Prostate gland (tissue), 2 donors: ENCODE measurements around the gene GALC. TPM values are rescaled to one million over a fixed set of nuclear protein-coding genes. Genes with fewer than 3 reads are reported as not detected.
"Not testable (repeated sequence)": the region's sequence is repeated elsewhere in the genome, so short reads cannot be mapped to it uniquely, and the experiment has no call there.

Experiments
- DNase-seq: peaks from one replicate; pipeline ENCODE4 v3.0.0-alpha.2; 2019; ENCODE audit warnings: low spot score
- H3K27ac ChIP-seq, 2 donors: fragments of 200-600 bp; sonication (generic); 2 replicates each; pipeline ENCODE4 v1.5.1; 2017 to 2019
- H3K27me3 ChIP-seq: fragments of 200-600 bp; sonication (generic); replicated peaks from 2 replicates; pipeline ENCODE4 v1.5.1; 2019; ENCODE audit not compliant: insufficient read depth
- H3K36me3 ChIP-seq, 2 donors: fragments of 200-600 bp; sonication (generic); 1 replicate in 1 of 2; 2 replicates in 1 of 2; pipeline versions ENCODE4 v1.5.1 to v1.8.1; 2017 to 2019
- H3K4me1 ChIP-seq: fragments of 200-600 bp; sonication (generic); replicated peaks from 2 replicates; pipeline ENCODE4 v1.5.1; 2019
- H3K4me3 ChIP-seq, 2 donors: fragments of 200-600 bp; sonication (generic); 2 replicates each; pipeline ENCODE4 v1.5.1; 2017 to 2019
- H3K9me3 ChIP-seq: fragments of 200-600 bp; sonication (generic); 2 replicates; pipeline ENCODE4 v1.5.1; 2017
- POLR2A ChIP-seq: fragments of 450-650 bp; IDR thresholded peaks from one replicate; pipeline ENCODE4 v1.6.1; 2016; ENCODE audit warnings: antibody characterized with exemption, mild to moderate bottlenecking
- POLR2AphosphoS5 ChIP-seq: sonication (generic); formaldehyde crosslinking; IDR thresholded peaks from one replicate; pipeline ENCODE4 v1.6.1; 2017; ENCODE audit warnings: antibody characterized with exemption
- WGBS: methylation state at CpG from one replicate; pipeline ENCODE4 v1.1.5; 2018; 5-methylcytosine and 5-hydroxymethylcytosine counted together
- intact Hi-C: fragments of 100-400 bp; cut with DNase I; formaldehyde crosslinking; loops from one replicate; pipeline ENCODE4 v1.14.2; 2022
- total RNA-seq, 2 donors: library from RNA; depleted of rRNA; stranded (reverse); fragments of >200 nt; gene quantifications; one replicate each; pipeline ENCODE4 v1.1.0, GENCODE V29; 2016
- TF ChIP-seq, protein P1 (sequence below), 4 experiments: fragments of 200-600 bp in 2 of 4; fragments of 450-650 bp in 2 of 4; sonication (generic) in 2 of 4; IDR thresholded peaks; 1 replicate in 3 of 4; 2 replicates in 1 of 4; pipeline ENCODE4 v1.5.1; 2016 to 2019; ENCODE audit warnings: antibody characterized with exemption in 4 of 4, mild to moderate bottlenecking in 2 of 4, moderate library complexity in 2 of 4

Gene GALC
- total RNA-seq, 2 donors from 2014 or later, result 29.4 to 85.9 TPM

DNA sequence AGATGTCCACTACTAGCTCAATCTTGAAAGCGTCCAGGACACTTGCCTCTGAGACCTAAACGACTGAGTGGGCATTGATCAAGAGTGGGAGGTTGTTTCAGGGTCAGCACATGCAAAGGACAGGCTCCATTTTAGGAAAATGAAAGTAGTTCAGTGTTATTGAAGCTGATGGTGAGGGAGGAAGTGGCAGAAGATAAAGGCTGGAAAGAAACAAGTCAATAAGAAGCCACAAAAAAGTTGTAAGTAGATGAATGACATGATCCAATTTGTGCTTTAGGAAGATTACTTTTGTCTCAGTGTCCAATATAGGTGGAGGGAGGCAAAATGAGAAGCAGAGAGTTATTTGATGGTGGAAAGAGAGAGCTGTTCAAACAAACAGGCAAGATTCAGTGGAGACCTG lies 33.9 kb upstream of the GALC start:
- no peak for DNase-seq
- no peaks in the 10 kb centered on the region for H3K9me3 ChIP-seq
- no peak overlapping the region for H3K27ac ChIP-seq
- H3K4me3 ChIP-seq, result no peak overlapping the region
- no peaks in the 10 kb centered on the region for H3K4me1 ChIP-seq
- no peak for TF ChIP-seq POLR2A
- TF ChIP-seq POLR2AphosphoS5, result no peak
- TF ChIP-seq, protein P1, sequence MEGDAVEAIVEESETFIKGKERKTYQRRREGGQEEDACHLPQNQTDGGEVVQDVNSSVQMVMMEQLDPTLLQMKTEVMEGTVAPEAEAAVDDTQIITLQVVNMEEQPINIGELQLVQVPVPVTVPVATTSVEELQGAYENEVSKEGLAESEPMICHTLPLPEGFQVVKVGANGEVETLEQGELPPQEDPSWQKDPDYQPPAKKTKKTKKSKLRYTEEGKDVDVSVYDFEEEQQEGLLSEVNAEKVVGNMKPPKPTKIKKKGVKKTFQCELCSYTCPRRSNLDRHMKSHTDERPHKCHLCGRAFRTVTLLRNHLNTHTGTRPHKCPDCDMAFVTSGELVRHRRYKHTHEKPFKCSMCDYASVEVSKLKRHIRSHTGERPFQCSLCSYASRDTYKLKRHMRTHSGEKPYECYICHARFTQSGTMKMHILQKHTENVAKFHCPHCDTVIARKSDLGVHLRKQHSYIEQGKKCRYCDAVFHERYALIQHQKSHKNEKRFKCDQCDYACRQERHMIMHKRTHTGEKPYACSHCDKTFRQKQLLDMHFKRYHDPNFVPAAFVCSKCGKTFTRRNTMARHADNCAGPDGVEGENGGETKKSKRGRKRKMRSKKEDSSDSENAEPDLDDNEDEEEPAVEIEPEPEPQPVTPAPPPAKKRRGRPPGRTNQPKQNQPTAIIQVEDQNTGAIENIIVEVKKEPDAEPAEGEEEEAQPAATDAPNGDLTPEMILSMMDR (IDR thresholded peaks at IDR 0.05), result no peak
- H3K36me3 ChIP-seq, result no peaks in the 10 kb centered on the region
- no peaks in the 10 kb centered on the region for H3K27me3 ChIP-seq
- intact Hi-C loops, result no loop called here
- 72% methylated on average over 2 of the region's 2 CpGs for WGBS

DNA sequence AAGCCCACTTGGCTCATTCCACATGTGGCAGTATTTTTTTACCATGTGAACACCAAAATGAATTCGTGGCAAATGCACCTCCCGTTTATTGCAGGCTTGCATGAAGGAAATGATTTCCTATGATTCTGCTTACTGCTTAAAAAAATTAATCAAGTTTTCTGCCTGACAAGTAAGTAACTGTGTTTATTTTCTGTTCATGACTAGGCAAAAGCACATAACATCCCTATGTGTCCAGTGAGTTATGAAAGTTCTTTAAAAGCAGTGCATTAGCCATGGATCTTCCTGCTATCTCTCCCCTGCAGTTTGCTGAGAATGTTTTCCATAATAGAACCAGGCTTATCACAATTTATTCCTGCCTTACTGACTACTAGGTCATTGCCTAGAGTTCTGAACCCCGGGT lies 32.3 kb upstream of the GALC start:
- intact Hi-C loops, result no loop called here
- H3K36me3 ChIP-seq, result no peaks in the 10 kb centered on the region
- TF ChIP-seq POLR2A, result no peak
- no peaks in the 10 kb centered on the region for H3K9me3 ChIP-seq
- no peak for DNase-seq
- no peaks in the 10 kb centered on the region for H3K4me1 ChIP-seq
- WGBS, result 68% methylated on average over 3 of the region's 3 CpGs
- no peak overlapping the region for H3K27ac ChIP-seq
- peak overlapping the region in 1 of 2 donors; percentile 31 for H3K4me3 ChIP-seq
- H3K27me3 ChIP-seq, result no peaks in the 10 kb centered on the region

DNA sequence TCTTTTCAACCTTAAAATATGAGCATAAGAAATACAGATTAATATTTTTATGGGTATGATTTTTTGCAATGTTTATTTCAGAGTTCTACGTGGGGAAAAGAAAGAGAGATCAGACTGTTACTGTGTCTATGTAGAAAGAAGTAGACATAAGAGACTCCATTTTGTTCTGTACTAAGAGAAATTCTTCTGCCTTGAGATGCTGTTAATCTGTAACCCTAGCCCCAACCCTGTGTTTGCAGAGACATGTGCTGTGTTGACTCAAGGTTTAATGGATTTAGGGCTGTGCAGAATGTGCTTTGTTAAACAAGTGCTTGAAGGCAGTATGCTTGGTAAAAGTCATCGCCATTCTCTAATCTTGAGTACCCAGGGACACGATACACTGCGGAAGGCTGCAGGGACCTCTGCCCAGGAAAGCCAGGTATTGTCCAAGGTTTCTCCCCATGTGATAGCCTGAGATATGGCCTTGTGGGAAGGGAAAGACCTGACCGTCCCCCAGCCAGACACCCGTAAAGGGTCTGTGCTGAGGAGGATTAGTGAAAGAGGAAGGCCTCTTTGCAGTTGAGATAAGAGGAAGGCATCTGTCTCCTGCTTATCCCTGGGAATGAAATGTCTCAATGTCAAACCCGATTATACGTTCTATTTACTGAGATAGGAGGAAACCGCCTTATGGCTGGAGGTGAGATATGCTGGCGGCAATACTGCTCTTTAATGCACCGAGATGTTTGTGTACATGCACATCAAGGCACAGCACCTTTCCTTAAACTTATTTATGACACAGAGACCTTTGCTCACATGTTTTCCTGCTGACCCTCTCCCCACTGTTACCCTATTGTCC lies 31.5 kb upstream of the GALC start:
- WGBS, result 46% methylated on average over 11 of the region's 11 CpGs
- peak overlapping the region; percentile 12 to 31 for H3K4me3 ChIP-seq
- H3K36me3 ChIP-seq, H3K9me3 ChIP-seq, intact Hi-C loops, H3K27me3 ChIP-seq, H3K4me1 ChIP-seq: not testable (repeated sequence)
- peak; percentile 30 for TF ChIP-seq POLR2AphosphoS5
- DNase-seq, result peak; percentile 29
- peak overlapping the region in 1 of 2 donors; percentile 26 for H3K27ac ChIP-seq

DNA sequence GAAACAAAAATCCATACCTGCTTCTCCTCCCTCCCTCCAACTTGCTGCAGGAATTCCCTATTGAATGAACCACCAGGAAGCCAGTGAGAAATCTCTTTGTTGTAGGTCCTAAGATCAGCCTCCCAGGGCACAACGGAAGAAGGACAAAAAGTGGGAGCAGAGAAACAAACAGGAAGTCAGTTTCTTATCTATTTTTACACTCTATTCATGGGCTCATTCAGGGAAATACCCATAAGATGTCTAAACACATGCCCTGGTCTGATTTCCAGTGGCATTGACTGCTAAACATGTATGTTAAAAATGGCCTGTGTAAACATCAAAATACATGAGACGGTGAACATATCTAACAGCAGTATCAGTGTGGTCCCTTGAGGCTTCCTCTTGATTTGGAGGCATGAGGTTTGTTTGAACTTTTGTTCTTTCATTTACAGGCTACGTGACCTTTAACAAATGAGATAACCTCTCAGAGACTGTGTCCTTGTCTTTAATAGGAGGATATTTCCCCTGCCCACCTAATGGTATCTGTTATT lies 30.7 kb upstream of the GALC start:
- Histone ChIP-seq H3K27me3 (no peaks in the 10 kb centered on the region), H3K9me3 (no peaks in the 10 kb centered on the region), H3K27ac (peak overlapping the region in 1 of 2 donors; percentile 26), H3K4me3 (no peak overlapping the region), H3K36me3 (no peaks in the 10 kb centered on the region), H3K4me1 (no peaks in the 10 kb centered on the region)
- intact Hi-C loops, result no loop called here
- WGBS, result 67% methylated on average over 3 of the region's 3 CpGs
- TF ChIP-seq POLR2A, result no peak
- no peak for TF ChIP-seq POLR2AphosphoS5
- TF ChIP-seq, protein P1 (IDR thresholded peaks at IDR 0.05), result no peak
- DNase-seq, result no peak

DNA sequence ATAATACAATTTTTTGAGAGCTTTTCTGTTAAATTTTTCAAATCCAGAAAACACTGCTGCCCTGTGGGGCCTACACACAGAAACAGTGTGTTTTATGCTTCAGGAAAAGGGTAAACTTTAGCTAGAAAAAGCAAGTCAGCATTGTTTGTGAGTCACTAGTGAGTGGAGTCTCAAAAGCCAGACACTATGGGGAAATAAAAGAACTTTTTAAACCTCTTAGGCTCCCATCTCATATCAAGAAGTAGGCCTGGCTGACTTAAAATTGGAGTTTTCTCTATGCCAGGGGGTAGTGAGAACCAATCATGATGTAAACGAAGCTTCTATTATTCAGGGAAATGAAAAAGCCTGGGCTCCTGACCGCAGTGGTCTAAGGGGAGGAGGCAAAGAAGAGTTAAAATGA lies 24.6 kb upstream of the GALC start:
- DNase-seq, result no peak
- H3K4me1 ChIP-seq, result no peaks in the 10 kb centered on the region
- no peaks in the 10 kb centered on the region for H3K9me3 ChIP-seq
- H3K36me3 ChIP-seq, result no peaks in the 10 kb centered on the region
- H3K4me3 ChIP-seq, result no peak overlapping the region
- WGBS, result 83% methylated on average over 2 of the region's 2 CpGs
- no peak for TF ChIP-seq POLR2A
- no peak for TF ChIP-seq POLR2AphosphoS5
- TF ChIP-seq, protein P1 (IDR thresholded peaks at IDR 0.05), result no peak
- no peak overlapping the region for H3K27ac ChIP-seq
- intact Hi-C loops, result loop anchor here (10.0 kb wide), 1 partner anchor 367 kb away; the partner anchor contains the start of gene SPATA7
- no peaks in the 10 kb centered on the region for H3K27me3 ChIP-seq
